ENCODE measurements around the gene ASIC2. TPM values are rescaled to one million over a fixed set of nuclear protein-coding genes. Genes with fewer than 3 reads are reported as not detected.

ASIC2 gene
- total RNA-seq, 1 experiment from 2014 or later, result not detected

GRCh38 chr17:33056399-33057146 lies 236.5 kb downstream of the ASIC2 start:
- no peak for ATAC-seq
- ChIA-PET RAD21 (ENCODE audit: low non-redundant PET in 1 of 2, low total read pairs in 2 of 2, uncharacterized antibody in 2 of 2, unreplicated experiment in 2 of 2) (no interaction called here), POLR2A (no interaction called here), CTCF (no interaction called here)
- TF ChIP-seq FOSL1 (IDR thresholded peaks at IDR 0.05; ENCODE audit: low read depth) (no peak), POLR2A (IDR thresholded peaks at IDR 0.05; ENCODE audit: borderline replicate concordance, extremely low read depth, insufficient read depth, insufficient read length) (no peak)
- no peaks in the 10 kb centered on the region for H3K4me1 ChIP-seq (ENCODE audit: control insufficient read depth in 1 of 2, insufficient read depth in 2 of 2, low read length in 2 of 2)
- no peaks in the 10 kb centered on the region for H3K9me2 ChIP-seq (ENCODE audit: insufficient read depth)
- H3K9ac ChIP-seq (ENCODE audit: low read length), result no peak overlapping the region
- no peaks in the 10 kb centered on the region for H3K36me3 ChIP-seq (ENCODE audit: control insufficient read depth in 1 of 2, insufficient read depth in 2 of 2, low read length in 2 of 2)
- H3K9me3 ChIP-seq (ENCODE audit: control insufficient read depth in 1 of 2, insufficient read depth in 1 of 2, low read depth in 1 of 2, low read length in 2 of 2), result no peaks in the 10 kb centered on the region
- peaks cover 24% of the 10 kb centered on the region; the same call in 1 of the 2 replicates for H3K27me3 ChIP-seq (ENCODE audit: insufficient read depth, low read length)
- H3K4me3 ChIP-seq (replicated peaks in 1 of 2; ENCODE audit: low read depth in 1 of 2, low read length in 2 of 2), result no peak overlapping the region
- no TSS peak for BruUV-seq (replicated peaks)
- H4K20me1 ChIP-seq (ENCODE audit: insufficient read depth), result no peaks in the 10 kb centered on the region
- no peak for DNase-seq (ENCODE audit: low read depth, low spot score)
- no peak overlapping the region for H2AFZ ChIP-seq (ENCODE audit: low read depth, low read length, poor library complexity, severe bottlenecking)
- intact Hi-C loops (cut with micrococcal nuclease), result no loop called here
- H3K4me2 ChIP-seq (ENCODE audit: low read length), result no peak overlapping the region
- H3K27ac ChIP-seq (ENCODE audit: low read depth, low read length), result no peak overlapping the region
- H3K79me2 ChIP-seq (ENCODE audit: insufficient read depth, low read length), result no peaks in the 10 kb centered on the region

DNA sequence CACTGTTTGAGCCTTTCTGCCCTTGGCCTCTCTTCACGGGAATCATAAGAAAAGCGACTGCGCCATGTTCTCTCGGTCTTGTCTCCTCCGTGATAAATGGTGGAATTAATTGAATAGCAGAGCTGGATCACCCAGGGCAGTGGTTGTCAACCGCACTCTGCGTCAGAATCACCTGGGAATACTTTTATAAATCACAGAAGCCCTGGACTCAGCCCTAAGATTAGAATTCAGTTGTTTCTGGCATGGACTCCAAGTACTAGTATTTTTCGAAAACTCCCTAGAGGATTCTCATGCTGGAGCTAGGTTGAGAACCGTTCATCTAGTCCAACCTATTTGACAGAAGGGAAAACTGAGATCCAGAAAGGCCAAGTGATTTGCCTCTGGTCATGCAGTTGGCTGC lies 237.3 kb downstream of the ASIC2 start:
- ChIA-PET RAD21 (ENCODE audit: low non-redundant PET in 1 of 2, low total read pairs in 2 of 2, uncharacterized antibody in 2 of 2, unreplicated experiment in 2 of 2) (no interaction called here), POLR2A (no interaction called here), CTCF (no interaction called here)
- no peak overlapping the region for H3K9ac ChIP-seq (ENCODE audit: low read length)
- no peaks in the 10 kb centered on the region for H3K9me2 ChIP-seq (ENCODE audit: insufficient read depth)
- H3K4me3 ChIP-seq (replicated peaks in 1 of 2; ENCODE audit: low read depth in 1 of 2, low read length in 2 of 2), result no peak overlapping the region
- intact Hi-C loops (cut with micrococcal nuclease), result no loop called here
- no peaks in the 10 kb centered on the region for H3K9me3 ChIP-seq (ENCODE audit: control insufficient read depth in 1 of 2, insufficient read depth in 1 of 2, low read depth in 1 of 2, low read length in 2 of 2)
- H3K27ac ChIP-seq (ENCODE audit: low read depth, low read length), result no peak overlapping the region
- no peak for ATAC-seq
- no peak overlapping the region for H3K4me2 ChIP-seq (ENCODE audit: low read length)
- H2AFZ ChIP-seq (ENCODE audit: low read depth, low read length, poor library complexity, severe bottlenecking), result no peak overlapping the region
- TF ChIP-seq, protein P1, sequence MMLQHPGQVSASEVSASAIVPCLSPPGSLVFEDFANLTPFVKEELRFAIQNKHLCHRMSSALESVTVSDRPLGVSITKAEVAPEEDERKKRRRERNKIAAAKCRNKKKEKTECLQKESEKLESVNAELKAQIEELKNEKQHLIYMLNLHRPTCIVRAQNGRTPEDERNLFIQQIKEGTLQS (IDR thresholded peaks at IDR 0.05), result no peak
- TF ChIP-seq FOSL1 (IDR thresholded peaks at IDR 0.05; ENCODE audit: low read depth) (no peak), RAD21 (IDR thresholded peaks at IDR 0.05; ENCODE audit: low read depth) (no peak), CBX3 (IDR thresholded peaks at IDR 0.05; ENCODE audit: low read depth) (no peak), SRF (IDR thresholded peaks at IDR 0.05; ENCODE audit: low read depth) (no peak), POLR2AphosphoS5 (IDR thresholded peaks at IDR 0.05; ENCODE audit: low read depth, low read length) (no peak), ZBTB33 (IDR thresholded peaks at IDR 0.05; ENCODE audit: extremely low read depth, insufficient replicate concordance, low read length) (no peak), TCF7L2 (IDR thresholded peaks at IDR 0.05; ENCODE audit: borderline replicate concordance, extremely low read depth, insufficient read depth, insufficient read length) (no peak), SIN3A (IDR thresholded peaks at IDR 0.05; ENCODE audit: low read depth) (no peak), SP1 (IDR thresholded peaks at IDR 0.05; ENCODE audit: low read depth) (no peak), EGR1 (IDR thresholded peaks at IDR 0.05; ENCODE audit: low read depth) (no peak)
- TF ChIP-seq, protein P2, sequence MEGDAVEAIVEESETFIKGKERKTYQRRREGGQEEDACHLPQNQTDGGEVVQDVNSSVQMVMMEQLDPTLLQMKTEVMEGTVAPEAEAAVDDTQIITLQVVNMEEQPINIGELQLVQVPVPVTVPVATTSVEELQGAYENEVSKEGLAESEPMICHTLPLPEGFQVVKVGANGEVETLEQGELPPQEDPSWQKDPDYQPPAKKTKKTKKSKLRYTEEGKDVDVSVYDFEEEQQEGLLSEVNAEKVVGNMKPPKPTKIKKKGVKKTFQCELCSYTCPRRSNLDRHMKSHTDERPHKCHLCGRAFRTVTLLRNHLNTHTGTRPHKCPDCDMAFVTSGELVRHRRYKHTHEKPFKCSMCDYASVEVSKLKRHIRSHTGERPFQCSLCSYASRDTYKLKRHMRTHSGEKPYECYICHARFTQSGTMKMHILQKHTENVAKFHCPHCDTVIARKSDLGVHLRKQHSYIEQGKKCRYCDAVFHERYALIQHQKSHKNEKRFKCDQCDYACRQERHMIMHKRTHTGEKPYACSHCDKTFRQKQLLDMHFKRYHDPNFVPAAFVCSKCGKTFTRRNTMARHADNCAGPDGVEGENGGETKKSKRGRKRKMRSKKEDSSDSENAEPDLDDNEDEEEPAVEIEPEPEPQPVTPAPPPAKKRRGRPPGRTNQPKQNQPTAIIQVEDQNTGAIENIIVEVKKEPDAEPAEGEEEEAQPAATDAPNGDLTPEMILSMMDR (IDR thresholded peaks at IDR 0.05 in 2 of 3, conservative IDR thresholded peaks at IDR 0.05 in 1 of 3; ENCODE audit: borderline replicate concordance in 1 of 3, insufficient read depth in 1 of 3, low read depth in 2 of 3, low read length in 2 of 3), result no peak
- TF ChIP-seq, protein P3, sequence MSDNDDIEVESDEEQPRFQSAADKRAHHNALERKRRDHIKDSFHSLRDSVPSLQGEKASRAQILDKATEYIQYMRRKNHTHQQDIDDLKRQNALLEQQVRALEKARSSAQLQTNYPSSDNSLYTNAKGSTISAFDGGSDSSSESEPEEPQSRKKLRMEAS (IDR thresholded peaks at IDR 0.05), result no peak
- H3K27me3 ChIP-seq (ENCODE audit: insufficient read depth, low read length), result peaks cover 24% of the 10 kb centered on the region; the same call in 1 of the 2 replicates
- DNase-seq (ENCODE audit: low read depth, low spot score), result no peak
- no peaks in the 10 kb centered on the region for H3K4me1 ChIP-seq (ENCODE audit: control insufficient read depth in 1 of 2, insufficient read depth in 2 of 2, low read length in 2 of 2)
- BruUV-seq (replicated peaks), result no TSS peak
- no peaks in the 10 kb centered on the region for H4K20me1 ChIP-seq (ENCODE audit: insufficient read depth)
- no peaks in the 10 kb centered on the region for H3K79me2 ChIP-seq (ENCODE audit: insufficient read depth, low read length)
- no peaks in the 10 kb centered on the region for H3K36me3 ChIP-seq (ENCODE audit: control insufficient read depth in 1 of 2, insufficient read depth in 2 of 2, low read length in 2 of 2)
